SK-N-SH (cell line): ENCODE results near the gene KLHL5. TPM values are rescaled to one million over a fixed set of nuclear protein-coding genes. Genes with fewer than 3 reads are reported as not detected.

Experiments
- CTCF ChIA-PET: fragments of 300-600, 350-600 bp; formaldehyde crosslinking; extraction: SDS; loops from one replicate; lab custom pipeline; 2021; lab: Yijun Ruan, JAX
- POLR2A ChIA-PET: fragments of 350-600 bp; sonication (Branson Sonifier 250); formaldehyde crosslinking; extraction: SDS; loops from one replicate; lab custom pipeline; 2020; ENCODE audit warnings: antibody characterized with exemption, inconsistent platforms; lab: Yijun Ruan, JAX
- DNase-seq: peaks from one replicate; pipeline ENCODE4 v3.0.0; 2012
- H2AFZ ChIP-seq: fragments of 200-600 bp; sonication (generic); 2 replicates; pipeline ENCODE4 v1.8.1; 2016; ENCODE audit warnings: antibody characterized with exemption, mild to moderate bottlenecking, low read depth
- H3F3A ChIP-seq: fragments of 200-600 bp; sonication (generic); replicated peaks from 2 replicates; pipeline ENCODE3; 2016; ENCODE audit warnings: antibody characterized with exemption, mild to moderate bottlenecking; ENCODE audit not compliant: insufficient read depth
- H3K27ac ChIP-seq, 2 experiments: fragments of 200-500 bp in 1 of 2; fragments of 200-600 bp in 1 of 2; sonication (Bioruptor generic) in 1 of 2; sonication (generic), shearing (Covaris generic) in 1 of 2; 2 replicates each; pipeline versions ENCODE4 v1.5.1 to v1.6.1; 2014 to 2016; ENCODE audit warnings: low read depth in 2 of 2, inconsistent platforms in 1 of 2, low read length in 1 of 2, mild to moderate bottlenecking in 1 of 2, mixed read lengths in 1 of 2
- H3K27me3 ChIP-seq: fragments of 200-600 bp; sonication (generic), shearing (Covaris generic); 2 replicates; pipeline ENCODE4 v1.6.1; 2016; ENCODE audit warnings: mixed run types; ENCODE audit not compliant: insufficient read depth
- H3K36me3 ChIP-seq, 2 experiments: fragments of 200-500 bp in 1 of 2; fragments of 200-600 bp in 1 of 2; sonication (Bioruptor generic) in 1 of 2; sonication (generic) in 1 of 2; replicated peaks in 1 of 2; 2 replicates each; pipeline versions ENCODE3 to v1.5.1; 2014 to 2016; ENCODE audit warnings: low read length in 1 of 2, mild to moderate bottlenecking in 1 of 2; ENCODE audit not compliant: insufficient read depth in 2 of 2, control insufficient read depth in 1 of 2
- H3K4me1 ChIP-seq, 2 experiments: fragments of 200-500 bp in 1 of 2; fragments of 200-600 bp in 1 of 2; sonication (Bioruptor generic) in 1 of 2; sonication (generic), shearing (Covaris generic) in 1 of 2; 2 replicates each; pipeline versions ENCODE4 v1.5.1 to v1.6.1; 2014 to 2016; ENCODE audit warnings: low read depth in 1 of 2, low read length in 1 of 2, mixed run types in 1 of 2; ENCODE audit not compliant: insufficient read depth in 2 of 2, control insufficient read depth in 1 of 2
- H3K4me2 ChIP-seq: fragments of 200-600 bp; sonication (generic), shearing (Covaris generic); 2 replicates; pipeline ENCODE4 v1.6.1; 2017; ENCODE audit warnings: mixed run types
- H3K4me3 ChIP-seq, 2 experiments: fragments of 200-500 bp in 1 of 2; fragments of 200-600 bp in 1 of 2; sonication (Bioruptor generic) in 1 of 2; sonication (generic), shearing (Covaris generic) in 1 of 2; 2 replicates each; pipeline versions ENCODE4 v1.5.1 to v1.8.1; 2014 to 2016; ENCODE audit warnings: low read depth in 2 of 2, inconsistent platforms in 1 of 2, low read length in 1 of 2, mild to moderate bottlenecking in 1 of 2, mixed read lengths in 1 of 2, moderate library complexity in 1 of 2
- H3K79me2 ChIP-seq: fragments of 200-600 bp; sonication (generic); 2 replicates; pipeline ENCODE4 v1.8.1; 2017; ENCODE audit warnings: mild to moderate bottlenecking; ENCODE audit not compliant: insufficient read depth
- H3K9ac ChIP-seq: fragments of 200-600 bp; sonication (generic); 2 replicates; pipeline ENCODE4 v1.6.1; 2017; ENCODE audit warnings: mixed run types
- H3K9me2 ChIP-seq: fragments of 200-600 bp; sonication (generic); 2 replicates; pipeline ENCODE4 v1.6.1; 2017; ENCODE audit warnings: mixed run types
- H3K9me3 ChIP-seq: fragments of 200-600 bp; sonication (generic); 2 replicates; pipeline ENCODE4 v1.6.1; 2017; ENCODE audit warnings: mixed run types, mild to moderate bottlenecking, moderate library complexity
- H4K20me1 ChIP-seq: fragments of 200-600 bp; sonication (generic); 2 replicates; pipeline ENCODE4 v1.6.1; 2017; ENCODE audit warnings: mild to moderate bottlenecking, mixed run types; ENCODE audit not compliant: insufficient read depth
- CTCF ChIP-seq: fragments of 200-600 bp; sonication (generic); IDR thresholded peaks from 2 replicates; pipeline ENCODE4 v1.6.1; 2017; ENCODE audit warnings: antibody characterized with exemption, mild to moderate bottlenecking, moderate library complexity
- GATA2 ChIP-seq: sonication (generic); formaldehyde crosslinking; IDR thresholded peaks from 2 replicates; pipeline ENCODE4 v1.5.0; 2020; ENCODE audit warnings: mild to moderate bottlenecking, missing genetic modification reagents
- IRF3 ChIP-seq: fragments of 150-350 bp; IDR thresholded peaks from 2 replicates; pipeline ENCODE4 v1.6.1; 2016; ENCODE audit warnings: mild to moderate bottlenecking, low read depth, low read length
- JUND ChIP-seq: IDR thresholded peaks from 2 replicates; pipeline ENCODE4 v1.4.0; 2012
- MXI1 ChIP-seq: IDR thresholded peaks from 2 replicates; pipeline ENCODE4 v1.6.1; 2012; ENCODE audit warnings: mild to moderate bottlenecking, low read depth, low read length, improper control_type of control experiment
- NFIC ChIP-seq: IDR thresholded peaks from 2 replicates; pipeline ENCODE4 v1.4.0; 2012; ENCODE audit warnings: borderline replicate concordance
- PBX3 ChIP-seq: IDR thresholded peaks from 2 replicates; pipeline ENCODE4; 2012
- RCOR1 ChIP-seq: fragments of 150-350 bp; IDR thresholded peaks from 2 replicates; pipeline ENCODE4 v1.6.1; 2017; ENCODE audit warnings: antibody characterized with exemption, low read length
- REST ChIP-seq: IDR thresholded peaks from 2 replicates; pipeline ENCODE4 v1.6.1; 2012; ENCODE audit warnings: mild to moderate bottlenecking, low read depth, low read length, moderate library complexity
- RFX5 ChIP-seq: IDR thresholded peaks from 2 replicates; pipeline ENCODE4 v1.6.1; 2012; ENCODE audit warnings: mild to moderate bottlenecking, improper control_type of control experiment, low read length
- SIN3A ChIP-seq: IDR thresholded peaks from 2 replicates; pipeline ENCODE4 v1.6.1; 2012; ENCODE audit warnings: low read depth, mild to moderate bottlenecking, low read length, moderate library complexity, borderline replicate concordance
- TCF12 ChIP-seq: IDR thresholded peaks from 2 replicates; pipeline ENCODE4 v1.4.0; 2012
- WGBS: methylation state at CpG from one replicate; pipeline ENCODE4 v1.1.6; 2017; ENCODE audit warnings: low lambda C conversion rate; 5-methylcytosine and 5-hydroxymethylcytosine counted together
- polyA plus RNA-seq, 3 experiments: library from polyadenylated mRNA; depleted of rRNA; stranded (reverse); fragments of >200 nt; gene quantifications; 2 replicates each; pipeline ENCODE4 v1.2.3, GENCODE V29; 2012
- TF ChIP-seq, protein P1 (sequence below): IDR thresholded peaks from 2 replicates; pipeline ENCODE4 v1.4.0; 2012; ENCODE audit warnings: low read depth, borderline replicate concordance

The KLHL5 gene
- polyA plus RNA-seq, 1 of the 3 experiments (the other 2 are of a cell fraction), result 33.1 TPM

- Histone ChIP-seq H3K4me2 (no peak overlapping the region; the same call in 1 of the 2 replicates), H3K4me1 (peaks cover 8 to 23% of the 10 kb centered on the region in 2 experiments; a peak in 2 of 4 replicates), H3K27ac (no peak overlapping the region), H3K79me2 (peaks cover 68% of the 10 kb centered on the region), H3K36me3 (peaks cover 0 to 5% of the 10 kb centered on the region in 2 experiments), H3K9me2 (no peaks in the 10 kb centered on the region), H2AFZ (no peak overlapping the region), H3K9ac (no peak overlapping the region), H4K20me1 (peaks cover 3% of the 10 kb centered on the region; the same call in 1 of the 2 replicates), H3K27me3 (no peaks in the 10 kb centered on the region), H3K9me3 (no peaks in the 10 kb centered on the region), H3F3A (peaks cover 15% of the 10 kb centered on the region), H3K4me3 (no peak overlapping the region)
- CTCF ChIA-PET, result no interaction called here
- 77% methylated on average over 2 of the region's 2 CpGs for WGBS
- TF ChIP-seq REST (no peak), RFX5 (no peak), TCF12 (no peak), GATA2 (no peak), CTCF (no peak), NFIC (no peak), JUND (no peak)
- TF ChIP-seq, protein P1, sequence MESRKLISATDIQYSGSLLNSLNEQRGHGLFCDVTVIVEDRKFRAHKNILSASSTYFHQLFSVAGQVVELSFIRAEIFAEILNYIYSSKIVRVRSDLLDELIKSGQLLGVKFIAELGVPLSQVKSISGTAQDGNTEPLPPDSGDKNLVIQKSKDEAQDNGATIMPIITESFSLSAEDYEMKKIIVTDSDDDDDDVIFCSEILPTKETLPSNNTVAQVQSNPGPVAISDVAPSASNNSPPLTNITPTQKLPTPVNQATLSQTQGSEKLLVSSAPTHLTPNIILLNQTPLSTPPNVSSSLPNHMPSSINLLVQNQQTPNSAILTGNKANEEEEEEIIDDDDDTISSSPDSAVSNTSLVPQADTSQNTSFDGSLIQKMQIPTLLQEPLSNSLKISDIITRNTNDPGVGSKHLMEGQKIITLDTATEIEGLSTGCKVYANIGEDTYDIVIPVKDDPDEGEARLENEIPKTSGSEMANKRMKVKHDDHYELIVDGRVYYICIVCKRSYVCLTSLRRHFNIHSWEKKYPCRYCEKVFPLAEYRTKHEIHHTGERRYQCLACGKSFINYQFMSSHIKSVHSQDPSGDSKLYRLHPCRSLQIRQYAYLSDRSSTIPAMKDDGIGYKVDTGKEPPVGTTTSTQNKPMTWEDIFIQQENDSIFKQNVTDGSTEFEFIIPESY, result no peak
- POLR2A ChIA-PET, result no interaction called here
- no peak for DNase-seq
These were observed 14.4 kb upstream of the KLHL5 start for GRCh38 chr4:39047681-39048080.

DNA sequence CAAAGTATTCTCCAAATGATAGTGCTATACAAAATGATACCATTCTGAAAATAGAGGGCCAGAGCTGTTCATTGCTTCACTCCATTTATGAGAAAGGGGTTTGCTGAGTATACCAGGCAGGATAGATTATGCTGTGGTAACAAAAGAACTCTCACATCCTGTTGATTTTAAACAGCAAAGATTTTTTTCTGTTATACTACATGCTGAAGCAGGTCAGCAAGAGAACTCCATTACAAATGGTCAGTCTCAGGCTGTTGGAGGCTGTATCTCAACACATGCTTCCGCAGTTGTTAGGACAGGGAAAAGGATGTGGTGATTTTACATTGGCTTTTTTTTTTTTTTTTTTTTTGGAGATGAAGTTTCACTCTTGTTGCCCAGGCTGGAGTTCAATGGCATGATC lies 13.7 kb upstream of the KLHL5 start:
- H2AFZ ChIP-seq, result no peak overlapping the region
- peaks cover 0 to 5% of the 10 kb centered on the region in 2 experiments for H3K36me3 ChIP-seq
- peaks cover 8 to 19% of the 10 kb centered on the region in 2 experiments; a peak in 2 of 4 replicates for H3K4me1 ChIP-seq
- ChIA-PET CTCF (no interaction called here), POLR2A (no interaction called here)
- DNase-seq, result no peak
- no peaks in the 10 kb centered on the region for H3K9me2 ChIP-seq
- peaks cover 10% of the 10 kb centered on the region for H3F3A ChIP-seq
- H3K27me3 ChIP-seq, result no peaks in the 10 kb centered on the region
- H3K4me3 ChIP-seq, result no peak overlapping the region
- peaks cover 3% of the 10 kb centered on the region; the same call in 1 of the 2 replicates for H4K20me1 ChIP-seq
- H3K9me3 ChIP-seq, result no peaks in the 10 kb centered on the region
- no peak overlapping the region for H3K9ac ChIP-seq
- H3K4me2 ChIP-seq, result no peak overlapping the region
- peaks cover 74% of the 10 kb centered on the region for H3K79me2 ChIP-seq
- H3K27ac ChIP-seq, result no peak overlapping the region
- 94% methylated on average over 1 of the region's 1 CpG for WGBS
- no peak for TF ChIP-seq PBX3
- TF ChIP-seq IRF3, result no peak
- no peak for TF ChIP-seq MXI1
- TF ChIP-seq RCOR1, result no peak
- TF ChIP-seq SIN3A, result no peak
- no peak for TF ChIP-seq REST
- TF ChIP-seq JUND, result no peak
